MV-4-11 (cell line): ENCODE data around the gene ARID5B.

ENCODE experiments used
- DNase-seq: peaks from one replicate; lab custom pipeline; 2025; lab: John Stamatoyannopoulos, UW

ARID5B gene

DNA sequence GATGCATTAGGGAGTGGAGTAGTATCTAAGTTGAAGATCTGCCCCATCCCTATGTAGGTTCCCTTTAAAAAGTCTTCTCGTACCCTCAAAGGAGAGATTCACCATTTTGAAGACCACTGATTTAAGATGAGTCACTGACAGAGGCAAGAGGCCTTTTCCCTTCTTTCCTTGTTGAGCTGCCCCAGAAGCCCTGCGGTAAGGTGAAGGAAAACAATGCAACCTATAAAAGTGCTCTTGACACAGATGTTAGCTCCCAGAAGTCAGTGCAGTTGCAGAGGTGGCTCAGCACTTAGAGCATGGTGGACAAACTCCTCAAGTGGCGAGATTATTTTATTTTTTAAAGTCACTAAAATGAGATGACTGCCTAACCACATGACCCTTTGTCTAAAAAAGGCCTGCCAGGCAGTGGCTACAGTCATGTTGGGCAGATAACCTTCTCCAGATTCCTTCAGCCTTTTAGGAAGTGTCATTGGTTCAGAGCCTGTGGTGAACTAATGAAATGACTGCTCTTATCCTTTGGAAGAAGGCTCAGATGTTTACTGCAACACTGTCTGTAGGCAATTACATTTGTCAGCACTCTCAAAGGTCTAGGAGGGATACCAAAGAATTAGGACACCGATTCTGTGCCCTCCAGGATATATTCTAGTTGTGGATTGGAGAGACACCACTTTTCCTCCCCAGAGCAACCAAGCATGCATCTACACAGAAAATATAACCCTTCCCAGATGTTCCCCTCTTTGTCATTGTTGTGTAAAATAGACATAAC is 88.7 kb downstream of the ARID5B start:
- DNase-seq = no peak

DNA sequence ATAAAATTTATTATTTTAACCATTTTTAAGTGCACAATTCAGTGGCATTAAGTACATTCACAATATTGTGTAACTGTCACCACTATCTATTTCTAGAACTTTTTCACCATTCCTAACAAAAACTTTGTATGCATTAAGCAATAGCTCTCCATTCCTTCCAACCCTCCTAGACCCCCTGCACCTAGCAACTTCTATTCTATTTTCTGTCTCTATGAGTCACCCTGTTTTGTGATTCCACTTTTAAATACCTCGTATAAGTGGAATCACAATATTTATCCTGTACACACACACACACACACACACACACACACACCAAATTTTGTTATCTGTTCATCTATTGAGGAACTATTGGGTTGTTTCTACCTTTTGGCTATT is 89.2 kb downstream of the ARID5B start:
- DNase-seq = no peak

DNA sequence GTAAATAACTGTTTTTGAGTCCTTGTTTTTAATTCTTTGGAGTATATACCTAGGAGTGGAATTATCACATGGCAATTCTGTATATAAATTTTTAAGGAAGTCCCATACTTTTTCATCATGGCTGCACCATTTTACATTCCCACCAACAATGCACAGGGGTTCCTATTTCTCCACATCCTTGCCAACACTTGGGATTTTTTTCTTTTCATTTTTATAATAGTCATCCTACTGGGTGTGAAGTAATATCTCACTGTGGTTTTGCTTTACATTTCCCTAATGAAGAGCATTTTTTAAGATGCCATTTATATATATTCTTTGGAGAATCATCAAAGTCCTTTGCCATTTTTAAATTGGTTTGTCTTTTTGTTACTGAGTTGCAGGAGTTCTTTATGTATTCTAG is 89.7 kb downstream of the ARID5B start:
- DNase-seq = no peak

DNA sequence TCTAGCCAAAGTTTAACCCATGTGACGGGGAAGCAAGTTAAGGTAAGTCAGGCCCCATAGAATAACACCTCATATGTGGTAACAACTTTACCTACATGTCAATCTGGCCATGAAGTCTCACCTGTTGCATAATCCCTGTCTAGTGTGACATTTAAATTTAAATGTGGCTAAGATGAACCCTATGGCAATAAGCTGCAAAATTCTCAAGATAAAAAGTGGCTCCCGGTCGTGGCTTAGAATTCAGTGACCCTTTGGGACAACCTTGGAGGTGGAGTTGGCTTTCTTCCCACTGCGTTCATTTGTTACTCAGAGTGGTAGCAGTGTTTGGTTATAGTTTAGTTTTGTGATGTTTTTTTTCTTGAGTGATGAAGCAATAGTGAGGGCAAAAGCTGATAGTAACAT is 90.6 kb downstream of the ARID5B start:
- no peak for DNase-seq

DNA sequence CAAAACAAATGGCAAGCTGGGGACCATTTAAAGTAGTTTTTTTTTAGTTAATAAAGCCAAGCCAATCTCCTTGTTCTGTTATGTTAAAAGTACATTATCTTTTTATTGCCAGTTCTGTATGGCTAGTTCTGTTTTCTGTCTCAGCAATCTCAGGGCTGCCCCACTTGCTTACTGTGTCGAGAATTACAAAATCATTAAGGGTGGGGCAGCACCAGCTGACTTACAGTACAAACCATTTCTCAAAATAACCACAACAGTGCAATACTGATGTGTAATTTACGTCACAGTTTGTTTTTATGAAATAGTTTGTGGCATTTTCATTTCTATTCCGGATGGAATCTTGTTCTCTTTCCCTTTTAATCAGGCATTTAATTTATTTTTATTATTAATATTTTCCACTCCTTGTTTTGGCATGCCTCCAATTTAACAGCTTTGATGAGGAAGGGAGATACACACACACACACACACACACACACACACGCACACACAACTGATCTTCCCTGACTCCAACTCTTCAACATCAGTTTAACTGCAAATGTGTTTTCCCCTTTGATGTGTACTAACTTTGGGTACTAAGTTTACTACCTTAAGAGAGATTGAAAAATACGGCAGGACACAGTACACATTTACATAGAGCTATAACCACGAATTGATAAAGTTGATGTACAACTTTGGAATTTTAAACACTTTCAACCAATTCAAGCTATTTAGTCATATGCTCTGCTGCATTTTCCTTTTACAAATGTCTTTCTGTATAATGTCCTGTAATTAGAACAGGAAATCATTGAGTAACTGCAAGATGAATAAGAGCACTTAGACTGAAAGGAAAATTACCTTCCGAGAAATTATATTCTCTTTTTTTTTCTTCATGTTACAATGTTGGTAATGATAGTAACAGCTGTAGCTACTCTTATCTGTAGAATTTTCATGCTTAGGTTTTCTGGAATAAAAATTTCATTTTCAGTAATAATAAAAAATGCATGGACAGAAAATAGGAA is 91.5 kb downstream of the ARID5B start:
- peak; percentile 89 for DNase-seq

DNA sequence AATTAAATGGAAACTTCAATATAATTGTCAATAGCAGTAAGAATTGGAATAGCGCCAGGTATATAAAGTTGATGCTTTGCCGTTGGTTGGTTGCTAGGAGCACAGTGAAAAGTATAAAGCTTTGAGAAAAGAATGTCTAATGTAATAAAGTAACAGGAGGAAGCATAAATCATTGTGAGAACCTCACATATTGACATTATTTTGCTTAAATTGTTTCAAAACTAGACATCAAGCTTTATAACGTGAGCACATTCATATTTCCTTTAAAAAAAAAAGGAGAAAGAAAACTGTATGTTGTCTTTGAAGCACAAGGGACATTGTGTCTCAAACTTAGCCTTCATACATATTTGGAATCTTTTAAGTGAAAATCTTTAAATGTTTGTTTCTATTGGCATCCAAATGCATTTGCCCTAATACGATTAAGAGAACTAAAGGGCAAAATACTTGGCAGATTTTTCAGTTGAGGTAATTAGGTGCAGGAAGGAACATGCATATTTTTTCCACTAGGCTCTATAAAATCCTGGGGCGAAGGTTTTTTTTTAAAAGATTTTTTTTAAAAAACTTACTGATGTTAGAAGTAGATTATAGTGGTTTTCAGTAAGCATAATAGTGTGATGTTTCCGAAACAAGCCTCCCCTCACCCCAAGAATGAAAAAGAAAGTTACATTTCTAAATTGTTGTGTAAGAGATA is 92.4 kb downstream of the ARID5B start:
- no peak for DNase-seq

DNA sequence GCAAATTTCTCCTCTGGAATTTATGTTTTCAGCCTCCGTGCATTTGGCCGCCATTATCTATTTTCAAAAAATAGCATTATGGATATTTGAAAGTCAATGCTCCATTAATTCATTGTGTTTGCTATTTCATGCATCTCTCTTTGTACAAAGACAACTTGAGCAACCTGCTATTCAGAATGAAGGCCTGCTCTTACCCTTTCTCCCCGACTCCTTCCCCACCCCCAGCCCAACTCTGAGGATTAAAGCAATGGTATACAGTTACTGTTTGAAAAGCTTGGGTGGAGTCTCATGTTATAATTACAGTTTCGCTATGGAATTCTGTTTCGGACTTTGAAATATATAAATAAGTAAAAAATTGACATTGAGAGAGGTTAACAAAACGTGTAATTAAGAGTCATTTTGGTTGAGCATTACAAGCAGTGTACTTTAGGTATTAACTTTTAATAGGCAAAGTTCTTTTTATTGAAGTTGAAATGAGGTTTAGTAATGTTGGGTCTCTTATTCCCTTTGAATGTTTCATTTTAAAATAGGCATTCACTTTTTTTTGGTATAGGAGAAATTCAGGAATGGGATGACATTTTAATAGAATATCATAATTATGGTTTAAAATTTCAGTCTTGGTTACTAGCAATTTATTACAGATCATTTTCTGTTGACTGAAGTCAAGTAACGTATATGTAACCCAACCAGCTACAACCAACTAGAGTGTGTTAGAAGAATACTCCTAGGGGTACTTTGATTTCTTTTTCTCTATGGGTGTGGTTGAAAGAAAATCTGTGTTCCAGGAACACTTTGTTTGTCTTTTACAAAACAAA is 93.1 kb downstream of the ARID5B start:
- DNase-seq = no peak

DNA sequence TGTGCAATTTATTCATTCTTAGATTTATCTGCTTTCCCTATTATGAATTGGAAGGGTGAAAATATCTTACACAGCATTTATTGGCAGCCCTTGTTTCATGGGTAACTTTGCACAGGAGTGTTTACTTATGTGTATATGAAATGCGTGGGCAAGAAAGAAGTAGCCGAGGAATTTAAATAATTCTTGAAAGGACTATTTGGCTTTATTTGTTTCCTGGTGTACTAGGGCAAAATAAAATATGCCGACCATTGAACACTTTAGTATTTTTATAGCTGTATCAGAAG is 93.7 kb downstream of the ARID5B start:
- DNase-seq = no peak

DNA sequence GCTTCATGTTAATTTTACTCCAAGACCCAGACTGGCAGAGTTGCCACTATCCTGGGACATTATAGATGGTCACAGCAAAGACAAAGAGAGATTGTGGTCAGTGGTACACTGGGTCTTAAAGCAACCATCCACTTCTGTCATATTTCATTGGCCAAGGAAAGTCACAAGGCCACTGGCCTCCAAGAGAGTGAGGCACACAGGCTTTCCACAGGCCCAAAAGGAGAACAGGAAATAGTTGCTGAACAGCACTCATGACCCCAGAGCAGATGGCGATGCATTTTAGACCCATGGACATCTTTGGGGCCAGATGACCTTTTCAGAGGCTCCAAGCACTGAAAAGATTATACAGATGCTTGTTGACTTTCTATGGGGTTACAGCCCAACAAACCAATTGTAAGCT is 97.4 kb downstream of the ARID5B start:
- DNase-seq = peak; percentile 52

DNA sequence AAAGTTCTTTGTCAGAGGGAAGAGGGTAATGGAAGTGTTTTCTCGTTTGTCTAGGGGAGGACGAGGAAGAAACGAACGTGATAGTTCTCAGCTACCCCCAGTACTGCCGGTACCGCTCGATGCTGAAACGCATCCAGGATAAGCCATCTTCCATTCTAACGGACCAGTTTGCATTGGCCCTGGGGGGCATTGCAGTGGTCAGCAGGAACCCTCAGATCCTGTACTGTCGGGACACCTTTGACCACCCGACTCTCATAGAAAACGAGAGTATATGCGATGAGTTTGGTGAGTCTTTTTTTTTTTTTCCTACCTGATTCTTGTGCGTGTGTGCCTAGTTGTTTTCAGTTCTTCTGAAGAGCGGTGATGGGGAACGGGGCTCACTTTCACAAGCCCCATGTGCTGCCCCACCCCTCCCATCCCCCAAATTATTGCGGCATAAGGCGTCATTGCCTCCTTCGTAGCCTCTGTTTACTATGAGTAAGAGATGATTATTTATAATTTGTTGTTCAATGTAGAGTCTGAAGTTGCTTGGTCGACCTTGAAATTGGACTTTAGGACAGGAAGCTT is 98.6 kb downstream of the ARID5B start:
- no peak for DNase-seq

DNA sequence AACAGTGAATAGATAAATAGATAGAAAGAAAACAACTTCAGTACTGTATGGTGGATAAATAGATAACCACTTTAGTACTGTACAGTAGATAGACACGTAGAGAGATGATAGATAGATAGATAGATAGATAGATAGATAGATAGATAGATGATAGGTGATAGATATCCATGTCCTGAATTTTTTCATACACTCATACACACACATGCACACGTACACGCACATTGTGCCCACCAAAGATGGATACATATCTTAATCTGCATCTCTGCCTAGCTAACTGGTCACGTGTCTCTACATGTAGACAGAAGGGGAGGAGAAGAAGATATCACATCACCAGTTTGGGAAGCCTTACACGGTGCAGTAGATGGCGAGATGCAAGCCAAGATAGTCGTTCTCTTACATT is 99.2 kb downstream of the ARID5B start:
- DNase-seq = no peak

DNA sequence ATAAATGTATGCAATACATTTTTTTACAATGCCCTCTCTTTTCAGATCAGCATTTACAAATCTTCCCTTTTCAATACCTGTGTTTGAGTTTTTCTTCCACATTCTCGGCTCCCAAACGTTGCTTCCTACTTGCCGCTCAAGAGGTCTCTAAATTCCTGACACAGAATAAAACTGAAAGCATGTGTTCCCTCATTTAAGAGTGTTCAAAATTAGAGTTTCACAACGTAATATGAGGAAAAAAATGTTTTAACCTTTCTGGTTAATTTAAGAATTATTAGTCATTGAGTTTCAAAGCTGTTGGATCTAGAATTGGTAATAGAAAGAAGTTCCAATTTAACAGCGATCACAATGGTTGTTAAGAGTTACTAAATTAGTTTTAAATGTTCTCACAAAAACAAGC is 100.4 kb downstream of the ARID5B start:
- no peak for DNase-seq

DNA sequence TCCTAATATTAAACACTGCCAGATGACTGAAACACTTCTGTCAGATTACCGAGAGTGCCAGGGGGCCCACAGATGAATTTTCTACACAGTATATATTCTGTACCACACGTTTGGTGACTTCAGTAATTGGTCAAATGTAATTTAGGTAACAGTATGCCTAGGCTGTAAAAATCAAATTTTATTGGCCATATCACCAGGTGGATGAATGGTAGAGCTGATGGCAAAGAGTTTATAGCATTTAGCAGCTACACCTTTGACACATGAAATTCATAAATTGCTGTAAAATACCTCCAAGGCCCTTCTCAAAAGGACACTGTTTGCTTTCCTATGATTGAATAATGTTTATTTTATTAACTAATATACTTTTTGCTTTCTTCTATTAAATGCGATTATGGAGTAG is 101.3 kb downstream of the ARID5B start:
- DNase-seq = no peak

DNA sequence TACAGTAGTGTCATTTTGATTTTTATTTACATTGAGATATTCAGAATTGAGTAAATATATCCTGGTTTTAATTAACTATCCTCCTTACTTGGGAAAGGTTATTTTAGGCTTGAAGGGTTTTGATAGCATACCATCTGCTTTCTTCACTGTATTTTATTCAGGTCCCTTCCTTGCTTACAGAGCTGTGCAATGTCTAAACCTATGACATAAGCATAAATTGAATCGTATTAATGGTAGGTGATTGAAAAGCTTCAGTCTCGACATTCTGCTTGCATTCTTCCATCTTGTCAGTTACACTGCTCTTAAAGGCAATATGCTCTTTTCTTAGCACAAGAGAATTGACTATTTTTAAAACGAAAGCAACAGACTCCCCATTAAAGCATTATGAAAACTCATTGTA is 102.5 kb downstream of the ARID5B start:
- no peak for DNase-seq

DNA sequence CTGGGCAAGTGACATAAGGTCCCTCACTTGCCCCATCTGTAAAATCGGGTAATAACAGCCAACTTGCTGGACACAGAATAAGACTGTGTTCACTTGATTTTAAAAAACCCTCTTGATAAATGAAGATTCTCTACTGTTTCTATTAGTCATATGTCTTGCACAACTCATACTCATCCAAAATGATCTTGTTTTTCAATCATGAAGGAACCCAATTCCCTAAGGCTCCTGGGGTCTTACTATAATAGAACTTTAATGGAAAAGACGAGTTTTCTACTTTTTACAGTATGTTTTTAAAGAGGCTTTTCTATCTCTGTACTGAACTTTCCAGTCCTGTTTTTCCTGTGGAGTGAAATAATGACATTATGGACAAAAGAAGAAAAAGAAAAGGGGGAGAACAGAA is 103.8 kb downstream of the ARID5B start:
- DNase-seq = no peak

DNA sequence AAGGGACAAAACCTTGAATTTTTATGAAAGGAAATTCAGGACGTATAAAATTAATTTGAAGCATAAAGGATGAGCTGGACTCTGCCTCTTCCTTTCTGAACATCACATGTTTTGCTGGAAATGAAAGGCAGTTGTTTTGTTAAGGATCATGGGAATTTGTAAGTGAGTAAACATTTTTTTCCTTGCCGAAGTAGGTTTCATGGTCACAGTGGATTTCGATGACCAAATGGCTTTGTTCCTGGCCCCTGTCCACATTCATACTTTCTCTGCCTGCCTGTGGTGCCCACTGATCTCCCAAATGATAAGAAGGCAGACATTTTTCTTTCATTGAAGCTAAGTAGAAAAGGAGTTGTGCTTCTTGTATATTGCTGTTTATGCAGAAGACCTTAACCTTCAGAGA is 104.2 kb downstream of the ARID5B start:
- DNase-seq = no peak

DNA sequence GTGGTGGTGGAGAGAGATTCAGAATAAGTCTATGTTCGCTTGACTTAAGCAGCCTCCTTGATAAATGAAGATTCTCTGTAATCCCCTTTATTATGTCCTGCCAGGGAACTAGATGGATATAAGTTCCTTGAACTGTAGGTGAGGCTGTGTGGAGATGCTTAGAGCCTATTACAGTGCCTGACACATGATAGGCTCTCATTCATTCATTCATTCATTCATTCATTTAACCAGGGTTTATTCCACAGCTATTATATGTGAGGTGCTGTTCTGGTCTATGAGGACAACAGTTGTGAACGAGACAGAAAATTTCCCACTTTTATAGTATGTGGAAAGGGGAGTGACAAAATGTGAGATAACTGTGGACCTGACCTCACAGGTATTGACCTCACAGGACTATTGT is 105.6 kb downstream of the ARID5B start:
- no peak for DNase-seq

DNA sequence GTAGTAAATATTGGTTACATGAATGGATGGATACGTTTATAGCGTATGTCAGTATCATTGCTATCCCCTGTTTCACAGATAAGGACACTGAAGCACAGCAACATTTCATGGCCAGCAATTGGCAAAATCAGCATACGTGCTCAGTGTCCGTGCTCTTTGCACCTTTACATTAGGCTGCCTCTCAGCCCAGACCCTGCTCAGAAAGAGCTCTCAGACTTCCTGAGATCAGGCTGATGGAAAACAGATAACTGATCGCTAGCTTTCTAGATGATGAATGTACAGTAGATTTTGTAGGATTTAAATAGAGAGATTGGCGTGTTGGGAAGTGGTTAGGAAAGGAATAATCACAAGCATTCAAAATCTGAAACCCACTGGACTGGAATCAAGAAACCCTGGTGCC is 106.7 kb downstream of the ARID5B start:
- DNase-seq = no peak

DNA sequence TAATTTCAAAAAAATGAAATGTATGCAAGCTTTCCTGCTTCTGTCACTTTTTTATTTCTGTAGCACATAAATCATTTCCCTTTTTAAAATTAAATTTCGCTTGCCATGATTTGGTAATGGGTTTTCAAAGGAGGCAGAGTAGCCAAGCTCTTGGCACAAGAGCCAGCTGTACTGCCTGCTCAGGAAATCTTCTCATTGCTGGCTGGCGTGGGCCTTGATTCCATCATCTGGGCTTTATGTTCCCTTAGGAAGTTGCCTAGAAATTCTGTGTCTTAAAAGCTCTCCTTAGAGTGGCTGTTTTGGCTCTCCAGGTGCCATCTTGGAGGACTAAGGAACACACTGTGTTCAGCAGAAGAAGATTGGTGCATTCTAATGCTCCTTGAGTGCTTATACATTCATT is 107.4 kb downstream of the ARID5B start:
- DNase-seq = no peak

DNA sequence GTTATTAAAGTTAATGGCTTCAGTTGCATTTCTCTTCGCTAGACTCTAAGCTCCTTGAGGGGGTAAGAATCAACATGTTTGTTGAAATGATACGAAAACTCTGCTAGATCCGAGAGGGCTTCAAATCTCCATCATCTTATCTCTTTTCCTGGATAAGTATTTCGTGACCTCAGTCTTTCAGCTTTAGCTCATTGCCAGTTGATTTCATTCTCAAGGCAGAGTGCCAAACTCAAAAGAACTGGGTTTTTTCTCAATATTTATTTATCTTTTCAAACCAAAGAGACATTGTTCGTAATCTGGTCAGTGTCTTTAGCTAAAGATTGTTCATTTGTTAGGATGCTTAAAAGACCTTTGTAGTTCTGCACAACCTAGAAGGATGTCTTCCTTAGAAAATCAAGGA is 108.9 kb downstream of the ARID5B start:
- no peak for DNase-seq

DNA sequence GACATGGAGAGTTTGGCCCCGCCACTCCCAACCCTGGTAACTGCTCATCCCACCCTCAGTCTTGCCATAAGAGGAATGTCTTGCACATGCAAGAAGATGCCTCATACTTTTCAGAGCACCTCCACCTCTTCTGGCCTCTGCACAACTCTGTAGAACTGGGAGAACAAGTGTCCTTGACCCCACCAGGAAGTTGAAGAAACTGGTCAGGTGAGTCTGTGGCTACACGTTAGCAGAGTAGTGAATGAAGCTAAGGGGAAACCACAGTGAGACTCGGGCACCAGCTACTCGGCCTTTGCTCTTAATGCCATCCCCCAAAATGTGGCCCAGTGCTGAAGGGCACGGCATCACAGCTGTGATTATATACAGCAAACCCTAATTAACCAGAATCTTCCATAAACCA is 110.1 kb downstream of the ARID5B start:
- DNase-seq = no peak

DNA sequence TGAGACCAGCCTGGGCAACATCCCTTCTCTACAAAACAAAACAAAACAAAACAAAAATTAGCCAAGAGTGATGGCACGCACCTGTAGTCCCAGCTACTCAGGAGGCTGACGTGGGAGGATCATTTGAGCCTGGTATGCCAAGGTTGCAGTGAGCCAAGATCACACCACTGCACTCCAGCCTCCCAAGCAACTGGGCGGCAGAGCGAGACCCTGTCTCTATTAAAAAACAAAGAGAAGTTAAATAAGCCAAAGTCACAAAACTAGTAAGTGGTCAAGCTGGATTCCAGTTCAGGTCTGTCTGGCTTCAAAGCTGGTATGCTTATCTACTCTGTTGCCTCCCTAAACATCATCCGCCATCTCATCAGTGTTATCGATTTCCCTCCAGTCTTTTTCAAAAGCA is 110.8 kb downstream of the ARID5B start:
- no peak for DNase-seq
